NB4 (cell line): ENCODE measurements around the gene TTYH1.

ENCODE experiments used
- CTCF ChIP-seq: IDR thresholded peaks from one replicate; pipeline ENCODE4 v1.5.1; 2012; ENCODE audit warnings: low read depth, low read length
- MYC ChIP-seq: IDR thresholded peaks from 2 replicates; pipeline ENCODE4 v1.6.1; 2011; ENCODE audit warnings: low read depth, low read length
- POLR2A ChIP-seq: IDR thresholded peaks from 2 replicates; pipeline ENCODE4 v1.6.1; 2011; ENCODE audit warnings: mild to moderate bottlenecking; ENCODE audit not compliant: insufficient read length; ENCODE audit errors: extremely low read depth

- no peak for TF ChIP-seq CTCF
- no peak for TF ChIP-seq POLR2A
- TF ChIP-seq MYC, result no peak
Measured at GRCh38 chr19:54436031-54436523, 20.8 kb downstream of the TTYH1 start.
